AML-193 (cell line): Measurements from ENCODE around the gene CEP128.
A peak's percentile ranks its signal among the peaks of the same experiment; 100 is the strongest.
"Not testable (repeated sequence)": the region's sequence is repeated elsewhere in the genome, so short reads cannot be mapped to it uniquely, and the experiment has no call there.

Experiments used
- DNase-seq, 2 experiments: peaks; one replicate each; lab custom pipeline; 2025; lab: John Stamatoyannopoulos, UW

Gene CEP128

GRCh38 chr14:80953211-80953610, 11.7 kb upstream of the CEP128 start:
- DNase-seq, result not testable (repeated sequence)

DNA sequence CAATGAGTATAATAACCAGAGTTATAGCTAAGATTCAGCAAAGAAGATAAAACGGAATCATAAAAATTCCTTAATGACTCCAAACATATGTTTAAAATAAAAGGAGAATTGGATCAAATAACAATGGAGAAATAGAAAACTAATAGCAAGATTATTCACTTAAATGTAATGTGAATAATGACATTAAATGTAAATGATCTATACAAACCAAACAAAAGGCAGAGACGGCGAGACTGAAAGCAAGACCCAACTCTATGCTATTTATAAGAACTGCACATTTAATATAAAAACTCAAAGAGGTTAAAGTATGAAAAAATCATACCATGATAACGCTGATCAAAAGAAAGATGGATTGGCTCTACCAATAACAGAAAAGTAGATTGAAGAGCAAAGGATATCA, 10.0 kb upstream of the CEP128 start:
- DNase-seq, result no peak

GRCh38 chr14:80948291-80948690, 6.8 kb upstream of the CEP128 start:
- no peak for DNase-seq

- no peak for DNase-seq
Observed at GRCh38 chr14:80946797-80947196, 5.3 kb upstream of the CEP128 start.

DNA sequence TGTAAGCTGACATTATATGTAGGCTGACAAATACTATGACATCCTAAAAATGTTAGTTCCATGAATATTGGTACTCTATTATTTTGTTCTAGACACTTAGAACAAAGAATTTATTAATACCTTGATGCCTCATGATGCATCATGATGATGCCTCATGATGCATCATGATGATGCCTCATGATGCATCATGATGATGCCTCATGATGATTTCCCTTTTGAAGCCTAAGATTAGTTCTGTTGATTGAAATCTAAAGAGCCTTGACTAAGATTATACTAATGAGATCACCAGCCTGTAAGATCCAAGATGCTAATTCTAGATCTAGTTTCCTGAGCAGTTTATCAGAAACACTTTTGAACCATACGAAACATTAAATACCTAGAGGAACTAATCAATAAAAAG, 4.6 kb upstream of the CEP128 start:
- no peak for DNase-seq

DNA sequence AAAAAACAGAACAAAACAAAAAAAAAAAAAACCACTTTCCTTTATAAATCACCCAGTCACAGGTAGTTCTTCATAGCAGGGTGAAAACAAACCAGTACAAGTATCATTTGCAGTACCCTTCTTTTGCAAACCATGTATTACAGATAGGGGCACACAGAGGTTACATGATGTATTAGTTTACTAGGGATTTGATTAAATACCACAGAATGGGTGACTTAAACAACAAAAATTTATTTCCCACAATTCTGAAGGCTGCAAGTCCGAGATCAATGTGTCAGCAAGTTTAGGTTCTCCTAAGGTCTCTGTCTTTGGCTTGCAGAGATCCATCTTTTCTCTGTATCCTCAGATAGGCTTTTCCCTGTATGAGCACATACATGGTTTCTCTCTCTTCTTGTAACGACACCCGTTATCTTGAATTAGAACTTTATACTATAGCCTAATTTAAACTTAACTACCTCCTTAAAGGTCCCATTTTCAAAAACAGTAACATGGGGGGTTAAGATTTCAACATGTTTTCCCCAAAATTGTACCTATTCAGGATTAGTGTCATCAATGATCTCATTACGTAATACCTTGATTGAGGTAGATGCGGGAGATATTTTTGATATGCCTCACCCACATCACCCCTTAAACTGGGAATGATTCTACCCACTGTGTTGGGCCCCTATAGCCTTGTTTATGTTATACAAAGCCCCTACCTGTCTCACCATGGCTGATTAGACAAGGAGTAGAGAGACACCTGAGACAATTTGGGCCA, 3.5 kb upstream of the CEP128 start:
- DNase-seq, result no peak

GRCh38 chr14:80942191-80942600, 658 bp upstream of the CEP128 start:
- peak; percentile 34 to 40 for DNase-seq

DNA sequence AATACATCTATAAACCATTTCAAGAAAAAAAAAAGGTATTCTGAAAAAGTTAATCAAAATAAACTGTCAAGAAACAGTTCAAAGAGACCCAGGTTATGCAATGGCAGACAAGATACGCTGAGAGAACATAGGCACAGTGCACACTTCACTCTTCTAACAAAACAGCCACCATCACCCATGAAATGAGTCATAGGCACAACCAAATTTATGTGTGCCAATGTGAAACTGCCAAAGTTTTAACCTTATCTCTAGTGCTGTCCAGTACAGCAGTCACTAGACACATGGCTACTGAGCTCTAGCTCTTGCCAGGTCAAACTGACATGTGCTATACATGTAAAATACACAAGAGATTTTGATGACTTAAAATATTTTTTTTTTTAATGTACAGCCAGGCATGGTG, 1.4 kb downstream of the CEP128 start:
- DNase-seq, result peak; percentile 27 to 58

GRCh38 chr14:80933686-80934085, 7.9 kb downstream of the CEP128 start:
- no peak for DNase-seq

DNA sequence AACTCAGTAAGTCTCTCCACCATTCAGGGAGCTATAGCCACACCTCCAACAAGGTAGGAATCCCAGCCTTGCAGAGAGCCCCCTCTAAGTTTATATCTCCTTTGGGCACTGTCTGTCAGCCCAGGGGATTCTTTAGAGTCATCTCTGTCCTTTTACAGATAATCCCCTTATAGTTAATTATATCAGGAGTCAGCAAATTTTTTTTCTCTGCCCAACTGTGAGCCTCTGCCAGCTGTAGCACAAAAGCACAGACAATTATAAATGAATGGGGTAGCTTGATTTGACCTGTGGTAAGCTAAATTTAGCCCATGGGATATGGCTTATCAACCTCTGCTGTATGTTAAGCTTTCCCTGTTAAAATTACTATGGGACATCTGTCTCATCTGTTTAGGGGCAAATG, 8.3 kb downstream of the CEP128 start:
- DNase-seq, result no peak

GRCh38 chr14:80930836-80931389, 10.6 kb downstream of the CEP128 start:
- peak; percentile 95 to 96 for DNase-seq

DNA sequence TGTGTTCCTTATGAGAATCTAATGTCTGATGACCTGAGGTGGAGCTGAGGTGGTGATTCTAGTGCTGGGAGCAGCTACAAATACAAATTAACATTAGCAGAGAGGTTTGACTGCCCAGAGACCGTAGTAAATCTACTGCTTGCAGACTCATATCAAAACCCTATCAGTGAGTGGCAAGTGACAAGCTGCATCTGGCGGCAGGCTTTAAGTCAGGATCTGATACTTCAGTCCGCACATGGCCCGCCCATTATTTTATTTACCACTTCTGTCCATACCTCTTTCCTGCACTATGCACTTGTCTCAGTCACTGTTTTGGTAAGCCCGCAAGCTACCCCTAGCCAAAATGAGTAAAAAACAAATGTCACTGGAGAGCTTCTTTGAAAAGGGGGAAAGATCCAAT, 11.4 kb downstream of the CEP128 start:
- DNase-seq, result no peak

GRCh38 chr14:80927083-80927989, 14.2 kb downstream of the CEP128 start:
- DNase-seq, result no peak

GRCh38 chr14:80926397-80927082, 15.0 kb downstream of the CEP128 start:
- no peak for DNase-seq

DNA sequence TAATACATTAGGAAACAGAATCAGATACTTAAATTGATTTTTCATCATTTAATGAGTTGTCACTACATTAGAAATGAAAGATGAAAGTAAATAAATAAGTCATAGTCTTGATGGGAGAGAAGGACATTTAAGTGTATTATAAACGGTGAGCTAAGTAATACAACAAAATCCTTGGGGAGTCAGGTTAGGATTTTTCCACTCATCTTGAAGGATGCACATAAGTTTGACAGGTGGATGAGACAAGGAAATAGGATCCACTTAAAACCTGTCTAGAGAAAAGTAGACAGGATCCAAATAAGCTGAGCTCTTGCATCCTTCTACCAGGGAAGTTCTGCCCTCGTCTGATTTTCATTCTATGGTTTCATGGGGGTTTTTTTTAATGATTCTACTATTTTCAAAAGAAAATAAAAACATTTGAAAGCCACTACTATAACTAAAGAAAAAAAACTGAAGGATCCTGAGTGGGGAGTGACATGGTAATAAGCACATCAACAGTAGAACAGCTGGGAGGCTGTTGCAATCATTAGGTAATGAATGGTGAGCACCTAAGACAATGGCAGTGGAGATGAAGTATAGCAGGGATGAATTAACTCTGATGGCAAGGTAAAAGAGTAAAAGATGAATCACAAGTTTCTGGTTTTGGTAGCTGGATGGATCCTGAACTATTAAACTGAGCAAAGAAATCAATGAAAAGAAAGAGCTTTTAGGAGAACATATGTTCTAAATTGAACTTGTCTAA, 17.0 kb downstream of the CEP128 start:
- no peak for DNase-seq

- no peak for DNase-seq
Observed at GRCh38 chr14:80923368-80923767, 18.2 kb downstream of the CEP128 start.

DNA sequence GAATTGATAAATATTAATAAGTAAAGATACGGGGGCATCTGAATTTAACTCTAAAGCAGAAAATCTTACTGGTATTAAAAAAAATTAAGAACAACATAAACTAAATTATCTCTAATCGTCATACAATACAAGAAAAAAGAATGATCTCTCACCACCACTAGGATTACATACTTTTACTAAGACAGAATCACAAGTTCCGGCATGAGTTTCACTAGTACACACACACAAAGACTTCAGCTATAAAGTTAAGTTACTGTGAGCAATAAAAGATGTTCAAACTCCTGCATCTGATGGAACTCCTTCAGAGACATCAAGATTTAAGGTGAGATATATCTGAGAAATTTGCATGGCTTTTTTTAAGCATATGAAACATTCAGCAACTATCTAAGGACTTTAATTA, 21.9 kb downstream of the CEP128 start:
- DNase-seq, result no peak

DNA sequence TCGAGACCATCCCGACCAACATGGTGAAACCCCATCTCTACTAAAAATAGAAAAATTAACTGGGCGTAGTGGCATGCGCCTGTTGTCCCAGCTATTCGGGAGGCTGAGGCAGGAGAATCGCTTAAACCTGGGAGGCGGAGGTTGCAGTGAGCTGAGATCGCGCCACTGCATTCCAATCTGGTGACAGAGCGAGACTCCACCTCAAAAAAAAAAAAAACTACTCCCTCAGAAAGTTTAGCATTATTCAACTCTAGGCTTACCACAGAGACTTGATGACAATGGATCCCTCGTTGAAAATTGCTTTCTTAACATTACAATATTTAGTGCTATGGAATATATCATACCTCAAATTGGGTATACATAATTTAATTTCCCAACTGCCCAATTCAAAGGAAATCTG, 29.5 kb downstream of the CEP128 start:
- DNase-seq, result not testable (repeated sequence)

DNA sequence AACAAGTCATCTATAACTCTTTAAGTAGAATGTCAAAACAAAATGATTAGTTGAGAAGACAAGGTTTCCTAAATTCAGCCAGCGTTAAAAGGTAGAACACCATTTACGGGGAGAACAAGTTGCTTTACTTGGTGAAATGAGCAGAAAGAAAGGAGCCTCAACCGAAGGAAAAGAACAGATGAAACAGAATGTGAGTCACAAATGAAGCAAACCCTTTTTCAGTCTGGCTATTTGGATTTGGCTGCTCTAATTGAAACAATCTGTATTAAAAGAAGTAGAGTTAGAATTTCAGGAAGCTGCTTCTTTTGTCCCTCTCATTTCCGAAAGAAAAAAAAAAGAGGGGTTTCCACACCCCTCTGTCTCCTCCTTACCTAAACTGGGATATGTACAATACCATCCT, 34.6 kb downstream of the CEP128 start:
- no peak for DNase-seq

- no peak for DNase-seq
Observed at GRCh38 chr14:80906336-80906735, 35.2 kb downstream of the CEP128 start.

GRCh38 chr14:80902608-80903007, 38.9 kb downstream of the CEP128 start:
- no peak for DNase-seq

- DNase-seq, result no peak
Observed at GRCh38 chr14:80901822-80902221, 39.7 kb downstream of the CEP128 start.
